Fibroblast of lung (primary cell): ENCODE data around the gene DPY30. TPM values are rescaled to one million over a fixed set of nuclear protein-coding genes. Genes with fewer than 3 reads are reported as not detected.

ENCODE experiments used
- DNase-seq, 2 donors: peaks; one replicate each; pipeline versions ENCODE4 v3.0.0 to v3.0.0-alpha.2; 2010; ENCODE audit warnings: low read depth in 2 of 2
- H2AFZ ChIP-seq: 2 replicates; pipeline ENCODE4 v1.5.1; 2012; ENCODE audit warnings: low read length, control low read depth, inconsistent platforms
- H3K27ac ChIP-seq: 2 replicates; pipeline ENCODE4 v1.5.1; 2011; ENCODE audit warnings: low read length, control low read depth; ENCODE audit not compliant: insufficient read depth
- H3K27me3 ChIP-seq: 2 replicates; pipeline ENCODE4 v1.5.1; 2011; ENCODE audit warnings: mild to moderate bottlenecking, low read length; ENCODE audit not compliant: control insufficient read depth, insufficient read depth
- H3K36me3 ChIP-seq: 2 replicates; pipeline ENCODE4 v1.5.1; 2011; ENCODE audit warnings: low read length; ENCODE audit not compliant: control insufficient read depth, insufficient read depth
- H3K4me1 ChIP-seq: 2 replicates; pipeline ENCODE4 v1.5.1; 2011; ENCODE audit warnings: low read length; ENCODE audit not compliant: control insufficient read depth, insufficient read depth; ENCODE audit errors: extremely low read depth
- H3K4me2 ChIP-seq: 2 replicates; pipeline ENCODE4 v1.5.1; 2011; ENCODE audit warnings: low read length, control low read depth; ENCODE audit not compliant: insufficient read depth; ENCODE audit errors: extremely low read depth
- H3K4me3 ChIP-seq, 4 experiments: fragments of 200-600 bp in 1 of 4; sonication (generic) in 1 of 4; replicated peaks in 1 of 4; 2 replicates each; pipeline ENCODE4 v1.5.1; 2011 to 2016; ENCODE audit warnings: low read length in 4 of 4, low read depth in 3 of 4, mild to moderate bottlenecking in 3 of 4, control low read depth in 2 of 4, inconsistent platforms in 1 of 4, mixed read lengths in 1 of 4; ENCODE audit not compliant: insufficient read depth in 1 of 4; ENCODE audit errors: control extremely low read depth in 1 of 4
- H3K79me2 ChIP-seq: 2 replicates; pipeline ENCODE4 v1.5.1; 2012; ENCODE audit warnings: mild to moderate bottlenecking, low read length, inconsistent platforms; ENCODE audit not compliant: control insufficient read depth, insufficient read depth
- H3K9ac ChIP-seq: 2 replicates; pipeline ENCODE4 v1.5.1; 2011; ENCODE audit warnings: mild to moderate bottlenecking, low read length, control low read depth; ENCODE audit not compliant: insufficient read depth
- H3K9me3 ChIP-seq: 2 replicates; pipeline ENCODE4 v1.5.1; 2012; ENCODE audit warnings: low read depth, low read length; ENCODE audit not compliant: control insufficient read depth, insufficient read depth
- H4K20me1 ChIP-seq: 2 replicates; pipeline ENCODE4 v1.5.1; 2011; ENCODE audit warnings: low read length; ENCODE audit not compliant: control insufficient read depth, insufficient read depth; ENCODE audit errors: extremely low read depth
- EZH2 ChIP-seq: IDR thresholded peaks from 2 replicates; pipeline ENCODE4 v1.5.1; 2012; ENCODE audit warnings: low read length, control low read depth, mild to moderate bottlenecking; ENCODE audit errors: missing control alignments
- polyA plus RNA-seq, 2 donors: library from polyadenylated mRNA; depleted of rRNA in 1 of 2; stranded (reverse) in 1 of 2; unstranded in 1 of 2; fragments of >200 nt; gene quantifications; 2 replicates each; pipeline ENCODE4 v1.2.1, GENCODE V29; 2011 to 2012; ENCODE audit warnings: missing spikeins in 1 of 2
- total RNA-seq: library from RNA; depleted of rRNA; stranded (reverse); fragments of >200 nt; gene quantifications from 2 replicates; pipeline ENCODE4 v1.2.1, GENCODE V29; 2014
- TF ChIP-seq, protein P1 (sequence below), 2 donors: IDR thresholded peaks in 1 of 2; conservative IDR thresholded peaks in 1 of 2; 1 replicate in 1 of 2; 2 replicates in 1 of 2; pipeline ENCODE4 v1.5.1; 2011 to 2012; ENCODE audit warnings: low read length in 2 of 2, control low read depth in 1 of 2, inconsistent platforms in 1 of 2, low read depth in 1 of 2, mild to moderate bottlenecking in 1 of 2

The DPY30 gene
- total and polyA plus RNA-seq, 2 donors (not counting 1 experiment from before 2014, with no cell fraction given) = 50.5 to 126 TPM

DNA sequence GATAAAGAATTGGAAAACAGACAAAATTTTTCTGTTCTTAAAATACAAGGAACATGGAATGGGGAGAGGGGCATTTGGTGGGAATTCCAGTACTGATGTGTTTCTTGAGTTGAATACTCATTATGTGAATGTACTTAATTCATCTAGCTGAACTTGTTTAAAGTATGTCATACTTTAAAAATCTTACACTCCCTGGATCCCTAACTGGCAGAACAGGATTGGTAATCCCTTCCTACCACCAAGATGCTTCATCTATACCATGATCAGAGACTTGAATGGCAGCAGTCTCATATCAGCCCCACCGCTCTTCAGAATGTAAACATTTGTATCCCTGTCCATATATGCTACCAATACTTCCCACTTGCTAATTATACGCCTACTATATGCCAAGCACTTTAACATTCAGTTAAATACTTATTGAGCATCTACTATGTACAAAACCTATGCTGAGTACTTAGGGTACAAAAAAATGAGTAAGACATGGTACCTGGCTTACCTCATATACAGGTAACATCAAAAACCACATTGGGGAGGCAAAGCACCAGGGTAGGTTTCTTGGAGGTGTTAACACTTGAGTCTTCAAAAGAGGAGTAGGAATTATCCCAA is 34.1 kb downstream of the DPY30 start:
- Histone ChIP-seq H3K79me2 (peaks cover 83% of the 10 kb centered on the region), H3K9me3 (no peaks in the 10 kb centered on the region), H2AFZ (no peak overlapping the region), H4K20me1 (no peaks in the 10 kb centered on the region), H3K4me3 (no peak overlapping the region), H3K9ac (no peak overlapping the region), H3K4me2 (no peak overlapping the region), H3K36me3 (no peaks in the 10 kb centered on the region), H3K27ac (no peak overlapping the region), H3K4me1 (peaks cover 2% of the 10 kb centered on the region), H3K27me3 (no peaks in the 10 kb centered on the region)
- DNase-seq = no peak
- no peak for TF ChIP-seq EZH2
- TF ChIP-seq, protein P1, sequence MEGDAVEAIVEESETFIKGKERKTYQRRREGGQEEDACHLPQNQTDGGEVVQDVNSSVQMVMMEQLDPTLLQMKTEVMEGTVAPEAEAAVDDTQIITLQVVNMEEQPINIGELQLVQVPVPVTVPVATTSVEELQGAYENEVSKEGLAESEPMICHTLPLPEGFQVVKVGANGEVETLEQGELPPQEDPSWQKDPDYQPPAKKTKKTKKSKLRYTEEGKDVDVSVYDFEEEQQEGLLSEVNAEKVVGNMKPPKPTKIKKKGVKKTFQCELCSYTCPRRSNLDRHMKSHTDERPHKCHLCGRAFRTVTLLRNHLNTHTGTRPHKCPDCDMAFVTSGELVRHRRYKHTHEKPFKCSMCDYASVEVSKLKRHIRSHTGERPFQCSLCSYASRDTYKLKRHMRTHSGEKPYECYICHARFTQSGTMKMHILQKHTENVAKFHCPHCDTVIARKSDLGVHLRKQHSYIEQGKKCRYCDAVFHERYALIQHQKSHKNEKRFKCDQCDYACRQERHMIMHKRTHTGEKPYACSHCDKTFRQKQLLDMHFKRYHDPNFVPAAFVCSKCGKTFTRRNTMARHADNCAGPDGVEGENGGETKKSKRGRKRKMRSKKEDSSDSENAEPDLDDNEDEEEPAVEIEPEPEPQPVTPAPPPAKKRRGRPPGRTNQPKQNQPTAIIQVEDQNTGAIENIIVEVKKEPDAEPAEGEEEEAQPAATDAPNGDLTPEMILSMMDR (conservative IDR thresholded peaks at IDR 0.05 in 1 of 2, IDR thresholded peaks at IDR 0.05 in 1 of 2; ENCODE audit: low read depth in 1 of 2, low read length in 2 of 2) = no peak

DNA sequence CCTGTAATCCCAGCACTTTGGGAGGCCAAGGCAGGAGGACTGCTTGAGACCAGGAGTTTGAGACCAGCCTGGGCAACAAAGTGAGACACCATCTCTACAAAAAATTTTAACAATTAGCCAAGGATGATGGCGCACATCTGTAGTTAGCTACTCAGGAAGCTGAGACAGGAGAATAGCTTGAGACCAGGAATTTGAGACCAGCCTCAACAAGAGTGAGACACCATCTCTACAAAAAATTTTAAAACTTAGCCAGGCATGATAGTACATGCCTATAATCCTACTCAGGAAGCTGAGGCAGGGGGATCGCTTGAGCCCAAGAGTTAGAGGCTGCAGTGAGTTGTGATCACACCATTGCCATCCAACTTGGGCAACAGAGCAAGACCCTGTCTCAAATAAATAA is 35.8 kb downstream of the DPY30 start:
- no peak overlapping the region for H3K4me2 ChIP-seq
- H3K9ac ChIP-seq = no peak overlapping the region
- no peak overlapping the region for H3K27ac ChIP-seq
- H3K9me3 ChIP-seq = no peaks in the 10 kb centered on the region
- peaks cover 86% of the 10 kb centered on the region for H3K79me2 ChIP-seq
- H2AFZ ChIP-seq = no peak overlapping the region
- no peaks in the 10 kb centered on the region for H3K27me3 ChIP-seq
- DNase-seq = no peak
- peaks cover 2% of the 10 kb centered on the region for H4K20me1 ChIP-seq
- H3K36me3 ChIP-seq = no peaks in the 10 kb centered on the region
- TF ChIP-seq, protein P1 (conservative IDR thresholded peaks at IDR 0.05 in 1 of 2, IDR thresholded peaks at IDR 0.05 in 1 of 2; ENCODE audit: low read depth in 1 of 2, low read length in 2 of 2) = no peak
- TF ChIP-seq EZH2 = no peak
- peaks cover 2% of the 10 kb centered on the region for H3K4me1 ChIP-seq
- H3K4me3 ChIP-seq = no peak overlapping the region

DNA sequence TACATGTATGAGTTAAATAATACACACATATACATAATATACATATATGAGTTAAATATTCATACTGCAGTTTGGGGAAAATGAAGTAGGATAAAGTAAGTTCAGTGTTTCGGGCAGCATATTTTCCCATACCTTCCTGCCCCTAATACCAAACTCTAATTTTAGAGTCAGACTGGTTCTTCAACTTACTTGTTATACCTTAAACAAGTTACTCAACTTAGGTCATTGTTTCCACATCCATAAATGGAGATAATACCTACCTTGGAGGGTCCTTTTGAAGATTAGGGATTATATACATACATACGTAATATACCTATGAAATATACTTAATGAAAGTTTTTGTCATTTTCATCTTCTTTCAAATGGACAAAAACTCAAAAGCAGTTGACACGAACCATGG is 37.2 kb downstream of the DPY30 start:
- Histone ChIP-seq H4K20me1 (peaks cover 2% of the 10 kb centered on the region), H3K36me3 (no peaks in the 10 kb centered on the region), H3K9me3 (no peaks in the 10 kb centered on the region), H3K4me3 (no peak overlapping the region), H3K79me2 (peaks cover 84% of the 10 kb centered on the region), H2AFZ (no peak overlapping the region), H3K4me2 (no peak overlapping the region), H3K27ac (no peak overlapping the region), H3K27me3 (no peaks in the 10 kb centered on the region), H3K9ac (no peak overlapping the region), H3K4me1 (peaks cover 2% of the 10 kb centered on the region)
- TF ChIP-seq, protein P1 (conservative IDR thresholded peaks at IDR 0.05 in 1 of 2, IDR thresholded peaks at IDR 0.05 in 1 of 2; ENCODE audit: low read depth in 1 of 2, low read length in 2 of 2) = no peak
- TF ChIP-seq EZH2 = no peak
- DNase-seq = no peak
